ENCODE data around the gene HYAL1.
A peak's percentile ranks its signal among the peaks of the same experiment; 100 is the strongest.

Gene HYAL1

DNA sequence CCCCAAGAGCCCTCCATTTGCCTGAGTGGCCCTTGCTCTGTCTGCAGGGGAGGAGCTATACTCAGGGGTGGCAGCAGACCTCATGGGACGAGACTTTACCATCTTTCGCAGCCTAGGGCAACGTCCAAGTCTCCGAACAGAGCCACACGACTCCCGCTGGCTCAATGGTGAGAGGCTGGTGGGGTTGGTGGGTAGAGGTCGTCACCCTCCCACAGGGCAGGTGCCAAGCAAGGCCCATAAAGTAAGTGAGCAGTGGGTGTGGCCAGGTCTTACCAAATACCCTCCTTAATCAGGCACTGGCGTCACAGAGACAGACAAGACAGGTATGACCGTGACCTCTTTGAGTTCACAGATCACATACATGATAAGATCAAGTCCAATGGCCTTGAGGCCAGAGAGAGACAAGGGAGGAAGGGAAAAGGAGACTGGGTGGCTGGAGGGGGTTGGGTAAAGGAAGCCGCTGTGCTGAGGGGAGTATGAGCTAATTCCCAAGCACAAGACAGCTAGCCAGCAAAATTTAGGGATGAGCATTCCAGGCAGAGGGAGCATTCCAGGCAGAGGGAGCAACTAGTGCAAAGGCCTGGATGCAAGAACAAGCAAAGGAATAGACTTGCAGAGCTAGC lies 31.9 kb downstream of the HYAL1 start:
- H3K4me2 ChIP-seq, result no peak overlapping the region
- peak overlapping the region in 2 of 11 experiments; percentile 3 to 15; a peak in 1 of 22 replicates for H3K9ac ChIP-seq
- H3K27ac ChIP-seq, result no peak overlapping the region
- H3K4me1 ChIP-seq, result peaks cover 13 to 64% (median 51%) of the 10 kb centered on the region in 10 experiments; a peak in 18 of 20 replicates
- H3K36me3 ChIP-seq, result no peaks in the 10 kb centered on the region
- no peaks in the 10 kb centered on the region for H3K9me3 ChIP-seq (replicated peaks in 1 of 11)
- H4K20me1 ChIP-seq, result peaks cover 0 to 62% (median 25%) of the 10 kb centered on the region in 11 experiments; a peak in 15 of 22 replicates
- no peak for TF ChIP-seq Cebpa-rat (IDR thresholded peaks at IDR 0.05)
- H3K4me3 ChIP-seq, result no peak overlapping the region
- H3K27me3 ChIP-seq, result peaks cover 59 to 71% (median 68%) of the 10 kb centered on the region in 11 experiments

DNA sequence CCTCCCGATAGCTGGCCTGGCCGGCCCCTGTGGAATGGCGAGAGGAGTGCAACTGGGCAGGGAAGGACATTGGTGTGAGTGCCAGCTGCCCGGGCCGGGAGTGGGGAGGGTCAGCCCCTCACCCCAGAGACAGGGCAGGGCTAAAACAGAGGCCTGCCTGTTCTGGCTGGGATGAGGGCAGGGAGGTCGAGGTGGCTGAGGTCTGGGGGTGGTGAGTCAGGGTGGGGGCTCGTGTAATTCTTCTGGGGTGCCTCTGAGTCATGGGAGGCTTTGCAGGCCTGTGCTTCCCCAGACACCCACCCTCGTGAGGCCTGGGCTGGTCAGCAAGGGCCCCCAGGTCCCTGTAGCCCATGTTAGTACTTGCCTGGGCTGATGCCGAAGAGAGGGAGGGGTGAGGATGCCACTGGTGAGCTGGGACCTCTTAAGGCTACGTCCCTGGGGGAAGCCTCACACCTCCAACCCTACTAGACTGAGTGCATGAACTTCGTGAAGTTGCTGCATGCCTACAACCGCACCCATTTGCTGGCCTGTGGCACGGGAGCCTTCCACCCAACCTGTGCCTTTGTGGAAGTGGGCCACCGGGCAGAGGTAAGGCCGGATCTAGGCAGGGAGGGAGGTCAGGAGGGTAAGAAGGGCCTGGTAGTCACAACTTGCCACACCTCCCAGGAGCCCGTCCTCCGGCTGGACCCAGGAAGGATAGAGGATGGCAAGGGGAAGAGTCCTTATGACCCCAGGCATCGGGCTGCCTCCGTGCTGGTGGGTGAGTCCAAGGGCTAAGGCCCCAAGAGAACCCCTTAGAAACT lies 32.8 kb downstream of the HYAL1 start:
- Histone ChIP-seq H3K4me3 (no peak overlapping the region), H3K9me3 (replicated peaks in 1 of 11) (no peaks in the 10 kb centered on the region), H3K4me2 (0 out of 22 replicates have a peak overlapping the region, but pooled peaks of 2 of the 11 experiments have one; percentile 3 to 10), H3K27ac (no peak overlapping the region), H3K27me3 (peaks cover 57 to 71% (median 67%) of the 10 kb centered on the region in 11 experiments), H3K9ac (peak overlapping the region in 3 of 11 experiments; percentile 3 to 15 (median 13); a peak in 1 of 22 replicates), H3K36me3 (no peaks in the 10 kb centered on the region), H4K20me1 (peaks cover 0 to 62% (median 17%) of the 10 kb centered on the region in 11 experiments; a peak in 14 of 22 replicates), H3K4me1 (peaks cover 7 to 56% (median 43%) of the 10 kb centered on the region in 10 experiments; a peak in 18 of 20 replicates)
- TF ChIP-seq Cebpa-rat (IDR thresholded peaks at IDR 0.05), result no peak

DNA sequence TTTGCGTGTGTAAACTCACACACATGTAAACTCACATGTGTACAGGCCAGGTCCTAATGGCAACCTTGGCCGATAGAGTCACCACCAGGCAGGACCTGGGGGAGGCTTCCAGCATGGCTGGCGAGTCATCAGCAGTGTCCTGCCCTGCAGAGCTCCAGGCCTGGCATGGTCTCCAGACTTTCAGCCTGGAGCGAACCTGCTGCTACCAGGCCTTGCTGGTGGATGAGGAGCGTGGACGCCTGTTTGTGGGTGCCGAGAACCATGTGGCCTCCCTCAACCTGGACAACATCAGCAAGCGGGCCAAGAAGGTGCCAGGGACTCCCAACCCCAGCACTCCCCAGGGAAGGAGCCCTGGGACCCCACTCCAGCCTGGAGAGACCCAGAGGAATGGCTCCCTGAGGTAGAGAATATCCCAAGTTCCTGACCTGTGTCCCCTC lies 33.4 kb downstream of the HYAL1 start:
- H3K4me1 ChIP-seq, result peaks cover under 1 to 52% (median 41%) of the 10 kb centered on the region in 10 experiments; a peak in 18 of 20 replicates
- no peaks in the 10 kb centered on the region for H3K36me3 ChIP-seq
- no peaks in the 10 kb centered on the region for H3K9me3 ChIP-seq (replicated peaks in 1 of 11)
- peaks cover 50 to 68% (median 64%) of the 10 kb centered on the region in 11 experiments for H3K27me3 ChIP-seq
- no peak overlapping the region for H3K27ac ChIP-seq
- H4K20me1 ChIP-seq, result peaks cover 0 to 62% (median 11%) of the 10 kb centered on the region in 11 experiments; a peak in 14 of 22 replicates
- H3K9ac ChIP-seq, result peak overlapping the region in 1 of 11 experiments; percentile 3; a peak in 1 of 22 replicates
- TF ChIP-seq Cebpa-rat (IDR thresholded peaks at IDR 0.05), result no peak
- peak overlapping the region in 3 of 11 experiments; percentile 34 to 53 (median 50); a peak in 2 of 22 replicates for H3K4me2 ChIP-seq
- H3K4me3 ChIP-seq, result no peak overlapping the region

DNA sequence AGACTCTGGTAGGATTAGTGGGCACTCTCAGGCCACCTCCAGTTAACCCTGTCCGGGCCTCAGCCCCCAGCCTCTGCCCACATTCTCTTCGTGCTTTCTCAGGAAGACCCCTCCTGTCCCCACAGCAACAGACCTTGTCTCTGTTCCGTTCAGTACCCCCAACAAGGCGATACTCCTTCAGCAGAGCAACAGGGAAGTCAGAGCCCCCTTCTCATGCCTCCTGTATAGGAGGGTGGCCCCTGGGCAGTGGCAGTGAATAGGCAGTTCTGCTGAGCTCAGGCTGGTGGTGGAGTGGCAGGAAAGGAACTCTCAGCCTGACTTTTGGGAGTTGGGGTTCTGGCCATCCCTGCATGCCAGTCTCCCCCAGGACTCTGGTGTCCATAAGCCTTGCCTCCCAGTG lies 33.9 kb downstream of the HYAL1 start:
- Histone ChIP-seq H3K9me3 (replicated peaks in 1 of 11) (no peaks in the 10 kb centered on the region), H3K27me3 (peaks cover 45 to 63% (median 58%) of the 10 kb centered on the region in 11 experiments), H3K36me3 (no peaks in the 10 kb centered on the region), H4K20me1 (peaks cover 0 to 59% (median 11%) of the 10 kb centered on the region in 11 experiments; a peak in 12 of 22 replicates), H3K4me2 (peak overlapping the region in 9 of 11 experiments; percentile 24 to 68 (median 50); a peak in 13 of 22 replicates), H3K4me3 (no peak overlapping the region), H3K27ac (no peak overlapping the region), H3K4me1 (peaks cover 0 to 54% (median 42%) of the 10 kb centered on the region in 10 experiments; a peak in 18 of 20 replicates), H3K9ac (peak overlapping the region in 5 of 11 experiments; percentile 5 to 41 (median 24); a peak in 5 of 22 replicates)
- TF ChIP-seq Cebpa-rat (IDR thresholded peaks at IDR 0.05), result no peak

DNA sequence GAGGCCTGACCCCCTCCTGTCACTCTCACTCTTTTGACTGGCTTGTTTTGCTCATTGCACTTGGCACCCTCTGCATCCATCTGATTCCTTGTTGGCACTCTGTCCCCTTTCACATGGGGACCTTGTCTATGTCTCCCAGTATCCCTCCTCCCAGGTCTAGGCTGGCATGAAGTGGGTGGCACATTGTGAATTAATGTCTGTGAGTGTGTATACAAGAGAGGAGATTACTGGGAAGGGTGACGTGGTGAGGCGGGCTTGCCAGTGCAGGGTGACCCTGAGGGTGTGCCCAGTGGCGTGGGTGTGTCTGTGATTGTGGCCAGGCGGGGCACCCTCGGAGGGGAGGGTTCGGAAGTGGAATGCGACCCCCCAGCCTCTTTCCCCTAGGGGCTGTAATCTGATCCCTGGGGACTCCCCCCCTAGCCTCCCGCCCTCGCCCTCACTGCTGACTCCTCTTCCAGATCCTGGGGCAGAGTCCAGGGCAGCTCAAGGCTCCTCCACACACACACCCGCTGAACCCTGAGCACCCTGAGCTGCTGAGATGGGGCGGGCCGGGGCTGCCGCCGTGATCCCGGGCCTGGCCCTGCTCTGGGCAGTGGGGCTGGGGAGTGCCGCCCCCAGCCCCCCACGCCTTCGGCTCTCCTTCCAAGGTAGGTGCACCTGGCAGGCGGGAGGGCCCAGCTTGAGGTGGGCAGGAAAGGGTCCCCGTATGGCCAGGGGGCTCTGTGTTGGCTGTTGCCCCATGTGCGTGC lies 34.5 kb downstream of the HYAL1 start, which contains the start of gene SEMA3B:
Gene SEMA3B (plus strand): TSS at position 445 of the 749 bp plus-strand sequence. CDS start 94 bp downstream, at position 539.
- peaks cover 4 to 56% (median 41%) of the 10 kb centered on the region in 10 experiments; a peak in 18 of 20 replicates for H3K4me1 ChIP-seq
- H3K36me3 ChIP-seq, result no peaks in the 10 kb centered on the region
- no peak within 1 kb of the TSS for H3K27ac ChIP-seq
- TF ChIP-seq Cebpa-rat (IDR thresholded peaks at IDR 0.05), result no peak
- H3K9ac ChIP-seq, result peak within 1 kb of the TSS in 5 of 11 experiments; percentile 5 to 41 (median 24); a peak in 5 of 22 replicates
- H3K27me3 ChIP-seq, result peaks cover 39 to 57% (median 52%) of the 10 kb centered on the region in 11 experiments
- no peak within 1 kb of the TSS for H3K4me3 ChIP-seq
- H3K9me3 ChIP-seq (replicated peaks in 1 of 11), result no peaks in the 10 kb centered on the region
- H4K20me1 ChIP-seq, result peaks cover 0 to 58% (median 9%) of the 10 kb centered on the region in 11 experiments; a peak in 12 of 22 replicates
- peak within 1 kb of the TSS in 9 of 11 experiments; percentile 24 to 68 (median 54); a peak in 15 of 22 replicates for H3K4me2 ChIP-seq

DNA sequence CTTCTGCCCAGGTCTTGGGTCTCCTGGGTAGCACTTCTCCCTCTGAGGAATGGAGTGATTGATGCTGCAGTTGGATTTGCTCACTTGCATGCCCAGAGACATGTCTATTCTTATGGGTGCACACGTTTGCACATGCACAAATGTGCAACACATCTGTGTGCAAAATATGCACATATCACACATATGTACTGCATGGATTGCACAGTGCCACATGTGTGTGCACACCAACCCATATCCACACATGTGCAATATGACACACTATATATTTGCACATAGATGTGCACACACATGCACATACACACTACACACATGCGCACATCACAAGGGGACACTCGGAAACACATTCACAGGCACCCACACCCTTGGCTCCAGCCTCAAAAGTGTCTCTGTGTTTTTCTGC lies 35.1 kb downstream of the HYAL1 start:
- peaks cover 0 to 56% (median 3%) of the 10 kb centered on the region in 11 experiments; a peak in 11 of 22 replicates for H4K20me1 ChIP-seq
- peaks cover 3 to 52% (median 35%) of the 10 kb centered on the region in 10 experiments; a peak in 18 of 20 replicates for H3K4me1 ChIP-seq
- H3K4me3 ChIP-seq, result no peak overlapping the region
- peaks cover 33 to 51% (median 46%) of the 10 kb centered on the region in 11 experiments for H3K27me3 ChIP-seq
- H3K27ac ChIP-seq, result no peak overlapping the region
- H3K4me2 ChIP-seq, result peak overlapping the region in 3 of 11 experiments; percentile 53 to 68 (median 54); a peak in 1 of 22 replicates
- H3K9ac ChIP-seq, result no peak overlapping the region
- H3K9me3 ChIP-seq (replicated peaks in 1 of 11), result no peaks in the 10 kb centered on the region
- no peaks in the 10 kb centered on the region for H3K36me3 ChIP-seq
- no peak for TF ChIP-seq Cebpa-rat (IDR thresholded peaks at IDR 0.05)

DNA sequence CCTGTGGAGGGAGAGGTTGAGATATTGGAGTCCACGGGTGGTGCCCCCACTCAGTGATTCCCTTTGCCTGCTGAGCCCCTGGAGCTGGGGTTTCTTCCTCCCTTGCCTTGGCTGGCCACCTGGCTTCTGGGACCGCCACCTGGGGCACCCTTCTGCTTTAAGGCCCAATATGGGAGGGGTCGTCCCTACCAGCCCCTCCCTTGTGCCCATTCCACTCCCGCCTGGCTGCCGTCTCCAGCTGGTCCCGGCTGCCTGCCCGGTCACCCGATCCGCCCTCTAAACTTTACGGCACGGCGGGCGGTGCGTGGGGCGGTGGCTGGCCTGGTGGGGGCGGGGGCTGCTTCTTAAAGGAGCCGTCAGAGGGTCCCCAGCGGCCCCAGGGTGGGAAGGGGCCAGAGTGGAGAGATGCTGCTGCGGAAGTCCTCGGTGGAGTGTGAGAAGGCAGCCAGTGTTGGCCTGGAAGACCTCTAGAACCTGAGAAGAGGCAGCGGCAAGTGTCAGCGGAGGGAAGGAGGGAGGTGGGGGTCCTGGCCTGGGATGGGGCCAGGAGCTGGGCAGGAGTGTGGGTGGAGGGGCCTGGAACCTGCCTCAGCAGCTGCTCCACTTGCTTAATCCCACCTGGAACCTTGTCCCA lies 36.0 kb downstream of the HYAL1 start:
- peaks cover 0 to 63% (median 0%) of the 10 kb centered on the region in 11 experiments; a peak in 6 of 22 replicates for H4K20me1 ChIP-seq
- no peak overlapping the region for H3K27ac ChIP-seq
- H3K36me3 ChIP-seq, result no peaks in the 10 kb centered on the region
- peak overlapping the region in 4 of 11 experiments; percentile 13 to 19 (median 18); a peak in 3 of 22 replicates for H3K9ac ChIP-seq
- H3K4me3 ChIP-seq, result no peak overlapping the region
- H3K4me2 ChIP-seq, result peak overlapping the region in 8 of 11 experiments; percentile 6 to 58 (median 50); a peak in 13 of 22 replicates
- peaks cover 0 to 56% (median 31%) of the 10 kb centered on the region in 10 experiments; a peak in 17 of 20 replicates for H3K4me1 ChIP-seq
- H3K9me3 ChIP-seq (replicated peaks in 1 of 11), result no peaks in the 10 kb centered on the region
- TF ChIP-seq Cebpa-rat (IDR thresholded peaks at IDR 0.05), result no peak
- H3K27me3 ChIP-seq, result peaks cover 28 to 45% (median 42%) of the 10 kb centered on the region in 11 experiments

All from BLaER1 treated with 17β-estradiol and CSF1 and Interleukin-3, amounts not matched to agents 10 nM and 100 nM (cell line).